Neural cell (in vitro differentiated cells): Measurements from ENCODE around the gene TBCK. TPM values are rescaled to one million over a fixed set of nuclear protein-coding genes. Genes with fewer than 3 reads are reported as not detected.

Experiments
- H2AFZ ChIP-seq: fragments of 200-600, 300-800 bp; sonication (generic), shearing (Covaris generic); 2 replicates; pipeline ENCODE4 v1.6.0; 2014; ENCODE audit warnings: low read depth, mild to moderate bottlenecking, antibody characterized with exemption, low read length, moderate library complexity
- H3F3A ChIP-seq: fragments of 200-600 bp; shearing (Covaris generic); 2 replicates; pipeline ENCODE4 v1.6.1; 2016; ENCODE audit warnings: mild to moderate bottlenecking, moderate library complexity, mixed read lengths, antibody characterized with exemption, low read length; ENCODE audit not compliant: insufficient read depth, poor library complexity, severe bottlenecking
- H3K27ac ChIP-seq: fragments of 200-600, 300-800 bp; sonication (generic), shearing (Covaris generic); 2 replicates; pipeline ENCODE4 v1.5.1; 2014; ENCODE audit warnings: mild to moderate bottlenecking, low read length, moderate library complexity
- H3K27me3 ChIP-seq: fragments of 300-800, 200-600 bp; sonication (generic), shearing (Covaris generic); 2 replicates; pipeline ENCODE4 v1.6.0; 2014; ENCODE audit warnings: mild to moderate bottlenecking, low read depth, low read length, moderate library complexity; ENCODE audit not compliant: insufficient read depth
- H3K36me3 ChIP-seq: fragments of 300-800, 200-600 bp; sonication (generic), shearing (Covaris generic); 2 replicates; pipeline ENCODE4 v1.5.1; 2014; ENCODE audit warnings: mild to moderate bottlenecking, antibody characterized with exemption, low read length, moderate library complexity; ENCODE audit not compliant: insufficient read depth
- H3K4me2 ChIP-seq: fragments of 300-800, 200-600 bp; sonication (generic), shearing (Covaris generic); 2 replicates; pipeline ENCODE4 v1.6.0; 2014; ENCODE audit warnings: mild to moderate bottlenecking, low read length
- H3K4me3 ChIP-seq: fragments of 300-800, 200-600 bp; sonication (generic), shearing (Covaris generic); 2 replicates; pipeline ENCODE4 v1.5.1; 2014; ENCODE audit warnings: mild to moderate bottlenecking, low read length, moderate library complexity
- H3K79me2 ChIP-seq: fragments of 200-600 bp; shearing (Covaris generic); replicated peaks from 2 replicates; pipeline ENCODE4 v1.6.0; 2014; ENCODE audit warnings: mild to moderate bottlenecking, low read length, moderate library complexity; ENCODE audit not compliant: insufficient read depth
- H3K9ac ChIP-seq: fragments of 300-800, 200-600 bp; sonication (generic), shearing (Covaris generic); 2 replicates; pipeline ENCODE4 v1.6.1; 2016; ENCODE audit warnings: mild to moderate bottlenecking, low read length, mixed read lengths
- H3K9me2 ChIP-seq: fragments of 200-600 bp; shearing (Covaris generic); 2 replicates; pipeline ENCODE4 v1.6.1; 2016; ENCODE audit warnings: mild to moderate bottlenecking, low read length, mixed read lengths; ENCODE audit not compliant: insufficient read depth
- H3K9me3 ChIP-seq: fragments of 200-600, 300-800 bp; sonication (generic), shearing (Covaris generic); 2 replicates; pipeline ENCODE4 v1.6.1; 2016; ENCODE audit warnings: mild to moderate bottlenecking, mixed run types, low read length, moderate library complexity, mixed read lengths
- H4K20me1 ChIP-seq: fragments of 200-600 bp; shearing (Covaris generic); 2 replicates; pipeline ENCODE4 v1.6.1; 2016; ENCODE audit warnings: mild to moderate bottlenecking, mixed run types; ENCODE audit not compliant: insufficient read depth
- CTCF ChIP-seq: fragments of 450-650 bp; IDR thresholded peaks from 2 replicates; pipeline ENCODE4 v1.5.1; 2014; ENCODE audit warnings: antibody characterized with exemption, mild to moderate bottlenecking, moderate library complexity; ENCODE audit not compliant: poor library complexity, severe bottlenecking
- EP300 ChIP-seq: fragments of 450-650 bp; conservative IDR thresholded peaks from 2 replicates; pipeline ENCODE4 v1.6.1; 2014; ENCODE audit warnings: antibody characterized with exemption, mild to moderate bottlenecking, moderate library complexity; ENCODE audit not compliant: poor library complexity, severe bottlenecking
- EZH2 ChIP-seq: fragments of 200-600, 300-800 bp; shearing (Covaris generic), sonication (generic); IDR thresholded peaks from 2 replicates; pipeline ENCODE4 v1.6.1; 2014; ENCODE audit warnings: antibody characterized with exemption, low read length, borderline replicate concordance, mild to moderate bottlenecking; ENCODE audit not compliant: insufficient read depth, poor library complexity, severe bottlenecking
- MXI1 ChIP-seq: fragments of 450-650 bp; conservative IDR thresholded peaks from 2 replicates; pipeline ENCODE4 v1.6.1; 2014; ENCODE audit warnings: antibody characterized with exemption, mild to moderate bottlenecking; ENCODE audit not compliant: poor library complexity, severe bottlenecking
- POLR2AphosphoS5 ChIP-seq: IDR thresholded peaks from 2 replicates; pipeline ENCODE4 v1.6.1; 2012
- RAD21 ChIP-seq: fragments of 450-650 bp; conservative IDR thresholded peaks from 2 replicates; pipeline ENCODE4 v1.6.1; 2014; ENCODE audit warnings: antibody characterized with exemption, mild to moderate bottlenecking, moderate library complexity
- REST ChIP-seq: IDR thresholded peaks from 2 replicates; pipeline ENCODE4 v1.6.1; 2012; ENCODE audit warnings: borderline replicate concordance
- SMC3 ChIP-seq: fragments of 450-650 bp; conservative IDR thresholded peaks from 2 replicates; pipeline ENCODE4 v1.6.1; 2014; ENCODE audit warnings: antibody characterized with exemption, mild to moderate bottlenecking, moderate library complexity; ENCODE audit not compliant: poor library complexity
- TAF1 ChIP-seq: IDR thresholded peaks from 2 replicates; pipeline ENCODE4 v1.6.1; 2012; ENCODE audit warnings: low read depth
- polyA plus RNA-seq: library from polyadenylated mRNA; depleted of rRNA; stranded (reverse); fragments of >200 nt; gene quantifications from 2 replicates; pipeline ENCODE4 v1.2.3, GENCODE V29; 2014

The TBCK gene
- polyA plus RNA-seq, 1 donor from 2014 or later = 55.0 TPM

- H3K9me3 ChIP-seq = no peaks in the 10 kb centered on the region
- H3K27me3 ChIP-seq = no peaks in the 10 kb centered on the region
- no peak overlapping the region for H3K27ac ChIP-seq
- no peak overlapping the region for H2AFZ ChIP-seq
- H4K20me1 ChIP-seq = no peaks in the 10 kb centered on the region
- peaks cover 5% of the 10 kb centered on the region for H3K36me3 ChIP-seq
- no peaks in the 10 kb centered on the region for H3F3A ChIP-seq
- TF ChIP-seq EP300 (no peak), CTCF (no peak), SMC3 (no peak), REST (no peak), TAF1 (no peak), MXI1 (no peak), POLR2AphosphoS5 (no peak), RAD21 (no peak), EZH2 (no peak)
- H3K4me3 ChIP-seq = no peak overlapping the region
- no peaks in the 10 kb centered on the region for H3K9me2 ChIP-seq
- H3K4me2 ChIP-seq = no peak overlapping the region
- H3K79me2 ChIP-seq = no peaks in the 10 kb centered on the region
- H3K9ac ChIP-seq = no peak overlapping the region
These were observed 129.8 kb downstream of the TBCK start for GRCh38 chr4:106186201-106186600.

- no peaks in the 10 kb centered on the region for H3K27me3 ChIP-seq
- peaks cover 5% of the 10 kb centered on the region for H3K36me3 ChIP-seq
- H4K20me1 ChIP-seq = no peaks in the 10 kb centered on the region
- no peaks in the 10 kb centered on the region for H3F3A ChIP-seq
- no peak overlapping the region for H2AFZ ChIP-seq
- no peak overlapping the region for H3K27ac ChIP-seq
- H3K79me2 ChIP-seq = no peaks in the 10 kb centered on the region
- H3K4me3 ChIP-seq = no peak overlapping the region
- TF ChIP-seq POLR2AphosphoS5 (no peak), REST (no peak), EZH2 (no peak), CTCF (no peak), MXI1 (no peak), EP300 (no peak), RAD21 (no peak), SMC3 (no peak), TAF1 (no peak)
- H3K9ac ChIP-seq = no peak overlapping the region
- H3K9me2 ChIP-seq = no peaks in the 10 kb centered on the region
- no peak overlapping the region for H3K4me2 ChIP-seq
- H3K9me3 ChIP-seq = no peaks in the 10 kb centered on the region
These were observed 132.5 kb downstream of the TBCK start for GRCh38 chr4:106183551-106183950.
